ENCODE measurements around the gene CTNND2. TPM values are rescaled to one million over a fixed set of nuclear protein-coding genes. Genes with fewer than 3 reads are reported as not detected.

CTNND2 gene
- polyA plus RNA-seq, 1 of the 3 experiments (the other 2 are of a cell fraction), result not detected

DNA sequence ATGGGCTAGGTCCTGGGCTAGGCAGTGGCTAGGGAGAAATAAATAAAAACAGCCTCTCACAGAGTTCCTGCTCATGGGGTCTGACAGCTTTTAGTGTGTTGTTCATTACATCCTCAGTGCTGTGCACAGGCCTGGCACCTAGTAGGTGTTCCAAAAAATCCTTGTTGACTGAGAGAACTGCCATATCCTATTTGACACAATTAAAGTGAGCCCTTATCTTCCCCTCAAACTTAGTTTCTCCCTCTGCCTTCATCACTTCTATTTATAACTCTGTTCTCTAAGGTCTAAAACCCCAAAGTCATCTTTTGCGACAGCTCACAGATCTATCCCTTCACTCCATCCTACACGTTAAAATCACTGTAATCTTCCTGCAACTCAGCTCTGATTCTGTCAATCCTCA lies 594.1 kb downstream of the CTNND2 start:
- H3K27me3 ChIP-seq (ENCODE audit: insufficient read depth), result no peaks in the 10 kb centered on the region
- H3K4me2 ChIP-seq, result no peak overlapping the region
- no peak overlapping the region for H2AFZ ChIP-seq (ENCODE audit: low read depth)
- TF ChIP-seq, protein P1, sequence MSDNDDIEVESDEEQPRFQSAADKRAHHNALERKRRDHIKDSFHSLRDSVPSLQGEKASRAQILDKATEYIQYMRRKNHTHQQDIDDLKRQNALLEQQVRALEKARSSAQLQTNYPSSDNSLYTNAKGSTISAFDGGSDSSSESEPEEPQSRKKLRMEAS (IDR thresholded peaks at IDR 0.05; ENCODE audit: low read depth), result no peak
- TF ChIP-seq, protein P2, sequence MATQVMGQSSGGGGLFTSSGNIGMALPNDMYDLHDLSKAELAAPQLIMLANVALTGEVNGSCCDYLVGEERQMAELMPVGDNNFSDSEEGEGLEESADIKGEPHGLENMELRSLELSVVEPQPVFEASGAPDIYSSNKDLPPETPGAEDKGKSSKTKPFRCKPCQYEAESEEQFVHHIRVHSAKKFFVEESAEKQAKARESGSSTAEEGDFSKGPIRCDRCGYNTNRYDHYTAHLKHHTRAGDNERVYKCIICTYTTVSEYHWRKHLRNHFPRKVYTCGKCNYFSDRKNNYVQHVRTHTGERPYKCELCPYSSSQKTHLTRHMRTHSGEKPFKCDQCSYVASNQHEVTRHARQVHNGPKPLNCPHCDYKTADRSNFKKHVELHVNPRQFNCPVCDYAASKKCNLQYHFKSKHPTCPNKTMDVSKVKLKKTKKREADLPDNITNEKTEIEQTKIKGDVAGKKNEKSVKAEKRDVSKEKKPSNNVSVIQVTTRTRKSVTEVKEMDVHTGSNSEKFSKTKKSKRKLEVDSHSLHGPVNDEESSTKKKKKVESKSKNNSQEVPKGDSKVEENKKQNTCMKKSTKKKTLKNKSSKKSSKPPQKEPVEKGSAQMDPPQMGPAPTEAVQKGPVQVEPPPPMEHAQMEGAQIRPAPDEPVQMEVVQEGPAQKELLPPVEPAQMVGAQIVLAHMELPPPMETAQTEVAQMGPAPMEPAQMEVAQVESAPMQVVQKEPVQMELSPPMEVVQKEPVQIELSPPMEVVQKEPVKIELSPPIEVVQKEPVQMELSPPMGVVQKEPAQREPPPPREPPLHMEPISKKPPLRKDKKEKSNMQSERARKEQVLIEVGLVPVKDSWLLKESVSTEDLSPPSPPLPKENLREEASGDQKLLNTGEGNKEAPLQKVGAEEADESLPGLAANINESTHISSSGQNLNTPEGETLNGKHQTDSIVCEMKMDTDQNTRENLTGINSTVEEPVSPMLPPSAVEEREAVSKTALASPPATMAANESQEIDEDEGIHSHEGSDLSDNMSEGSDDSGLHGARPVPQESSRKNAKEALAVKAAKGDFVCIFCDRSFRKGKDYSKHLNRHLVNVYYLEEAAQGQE (IDR thresholded peaks at IDR 0.05; ENCODE audit: low read depth, low read length), result no peak
- TF ChIP-seq NRF1 (IDR thresholded peaks at IDR 0.05; ENCODE audit: low read depth, low read length) (no peak), RFX5 (IDR thresholded peaks at IDR 0.05; ENCODE audit: low read length) (no peak), MXI1 (IDR thresholded peaks at IDR 0.05; ENCODE audit: low read depth, low read length) (no peak), MEF2A (IDR thresholded peaks at IDR 0.05; ENCODE audit: borderline replicate concordance, low read depth) (no peak), TAF1 (IDR thresholded peaks at IDR 0.05; ENCODE audit: borderline replicate concordance, low read depth, low read length) (no peak), GABPA (IDR thresholded peaks at IDR 0.05; ENCODE audit: low read depth) (no peak)
- TF ChIP-seq, protein P3, sequence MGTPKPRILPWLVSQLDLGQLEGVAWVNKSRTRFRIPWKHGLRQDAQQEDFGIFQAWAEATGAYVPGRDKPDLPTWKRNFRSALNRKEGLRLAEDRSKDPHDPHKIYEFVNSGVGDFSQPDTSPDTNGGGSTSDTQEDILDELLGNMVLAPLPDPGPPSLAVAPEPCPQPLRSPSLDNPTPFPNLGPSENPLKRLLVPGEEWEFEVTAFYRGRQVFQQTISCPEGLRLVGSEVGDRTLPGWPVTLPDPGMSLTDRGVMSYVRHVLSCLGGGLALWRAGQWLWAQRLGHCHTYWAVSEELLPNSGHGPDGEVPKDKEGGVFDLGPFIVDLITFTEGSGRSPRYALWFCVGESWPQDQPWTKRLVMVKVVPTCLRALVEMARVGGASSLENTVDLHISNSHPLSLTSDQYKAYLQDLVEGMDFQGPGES (IDR thresholded peaks at IDR 0.05; ENCODE audit: low read depth, low read length), result no peak
- TF ChIP-seq, protein P4, sequence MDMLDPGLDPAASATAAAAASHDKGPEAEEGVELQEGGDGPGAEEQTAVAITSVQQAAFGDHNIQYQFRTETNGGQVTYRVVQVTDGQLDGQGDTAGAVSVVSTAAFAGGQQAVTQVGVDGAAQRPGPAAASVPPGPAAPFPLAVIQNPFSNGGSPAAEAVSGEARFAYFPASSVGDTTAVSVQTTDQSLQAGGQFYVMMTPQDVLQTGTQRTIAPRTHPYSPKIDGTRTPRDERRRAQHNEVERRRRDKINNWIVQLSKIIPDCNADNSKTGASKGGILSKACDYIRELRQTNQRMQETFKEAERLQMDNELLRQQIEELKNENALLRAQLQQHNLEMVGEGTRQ (IDR thresholded peaks at IDR 0.05; ENCODE audit: borderline replicate concordance, low read depth, low read length), result no peak
- no peaks in the 10 kb centered on the region for H3K79me2 ChIP-seq (ENCODE audit: insufficient read depth)
- H3F3A ChIP-seq (replicated peaks; ENCODE audit: insufficient read depth), result no peaks in the 10 kb centered on the region
- H3K9me3 ChIP-seq, result no peaks in the 10 kb centered on the region
- H4K20me1 ChIP-seq (ENCODE audit: insufficient read depth), result no peaks in the 10 kb centered on the region
- no peaks in the 10 kb centered on the region for H3K9me2 ChIP-seq
- H3K4me3 ChIP-seq (ENCODE audit: low read depth in 2 of 2, low read length in 1 of 2), result no peak overlapping the region
- no peaks in the 10 kb centered on the region for H3K4me1 ChIP-seq (ENCODE audit: control insufficient read depth in 1 of 2, insufficient read depth in 2 of 2, low read depth in 1 of 2, low read length in 1 of 2)
- POLR2A ChIA-PET, result no interaction called here
- no peak overlapping the region for H3K9ac ChIP-seq
- CTCF ChIA-PET, result no interaction called here
- H3K27ac ChIP-seq (ENCODE audit: low read depth in 2 of 2, low read length in 1 of 2), result no peak overlapping the region
- H3K36me3 ChIP-seq (replicated peaks in 1 of 2; ENCODE audit: control insufficient read depth in 1 of 2, insufficient read depth in 2 of 2, low read length in 1 of 2), result no peaks in the 10 kb centered on the region
- no peak for DNase-seq
- 50% methylated on average over 2 of the region's 2 CpGs for WGBS (ENCODE audit: low lambda C conversion rate)

DNA sequence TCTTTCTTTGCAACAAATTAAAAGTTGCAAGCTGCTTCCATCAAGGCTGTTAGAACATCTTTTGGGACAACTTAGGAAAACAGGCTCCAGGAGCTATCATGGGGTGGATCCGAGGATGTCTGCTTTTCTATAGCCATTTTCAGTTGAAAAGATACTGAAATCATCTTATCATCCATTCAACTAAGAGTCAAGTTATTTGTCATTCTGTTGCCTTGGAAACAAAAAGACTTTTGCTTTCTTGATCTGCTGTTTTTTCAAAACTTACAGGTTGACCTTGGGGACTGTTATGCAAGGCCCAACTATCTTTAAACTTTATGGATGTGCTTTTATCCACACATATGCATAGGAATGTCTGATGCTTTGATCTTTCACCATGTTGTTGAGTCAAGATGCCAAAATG lies 597.9 kb downstream of the CTNND2 start:
- no peaks in the 10 kb centered on the region for H3K27me3 ChIP-seq (ENCODE audit: insufficient read depth)
- no peaks in the 10 kb centered on the region for H3K79me2 ChIP-seq (ENCODE audit: insufficient read depth)
- H3K27ac ChIP-seq (ENCODE audit: low read depth in 2 of 2, low read length in 1 of 2), result no peak overlapping the region
- no peaks in the 10 kb centered on the region for H3K4me1 ChIP-seq (ENCODE audit: control insufficient read depth in 1 of 2, insufficient read depth in 2 of 2, low read depth in 1 of 2, low read length in 1 of 2)
- H3K4me3 ChIP-seq (ENCODE audit: low read depth in 2 of 2, low read length in 1 of 2), result no peak overlapping the region
- no peak overlapping the region for H3K9ac ChIP-seq
- 0% methylated on average over 1 of the region's 1 CpG for WGBS (ENCODE audit: low lambda C conversion rate)
- H2AFZ ChIP-seq (ENCODE audit: low read depth), result no peak overlapping the region
- H3K9me2 ChIP-seq, result no peaks in the 10 kb centered on the region
- no peaks in the 10 kb centered on the region for H3F3A ChIP-seq (replicated peaks; ENCODE audit: insufficient read depth)
- POLR2A ChIA-PET, result no interaction called here
- CTCF ChIA-PET, result no interaction called here
- no peaks in the 10 kb centered on the region for H3K36me3 ChIP-seq (replicated peaks in 1 of 2; ENCODE audit: control insufficient read depth in 1 of 2, insufficient read depth in 2 of 2, low read length in 1 of 2)
- H3K9me3 ChIP-seq, result no peaks in the 10 kb centered on the region
- no peak overlapping the region for H3K4me2 ChIP-seq
- no peak for DNase-seq
- no peaks in the 10 kb centered on the region for H4K20me1 ChIP-seq (ENCODE audit: insufficient read depth)
- TF ChIP-seq FOXM1 (IDR thresholded peaks at IDR 0.05; ENCODE audit: low read depth) (no peak), SIN3A (IDR thresholded peaks at IDR 0.05; ENCODE audit: borderline replicate concordance, low read depth, low read length) (no peak), RXRA (IDR thresholded peaks at IDR 0.05; ENCODE audit: borderline replicate concordance, low read depth) (no peak), MXI1 (IDR thresholded peaks at IDR 0.05; ENCODE audit: low read depth, low read length) (no peak), FOSL2 (IDR thresholded peaks at IDR 0.05; ENCODE audit: borderline replicate concordance, low read depth) (no peak), NFIC (IDR thresholded peaks at IDR 0.05; ENCODE audit: borderline replicate concordance) (no peak), CHD2 (IDR thresholded peaks at IDR 0.05; ENCODE audit: low read length, partially characterized antibody) (no peak), RFX5 (IDR thresholded peaks at IDR 0.05; ENCODE audit: low read length) (no peak), TAF1 (IDR thresholded peaks at IDR 0.05; ENCODE audit: borderline replicate concordance, low read depth, low read length) (no peak)
- TF ChIP-seq, protein P5, sequence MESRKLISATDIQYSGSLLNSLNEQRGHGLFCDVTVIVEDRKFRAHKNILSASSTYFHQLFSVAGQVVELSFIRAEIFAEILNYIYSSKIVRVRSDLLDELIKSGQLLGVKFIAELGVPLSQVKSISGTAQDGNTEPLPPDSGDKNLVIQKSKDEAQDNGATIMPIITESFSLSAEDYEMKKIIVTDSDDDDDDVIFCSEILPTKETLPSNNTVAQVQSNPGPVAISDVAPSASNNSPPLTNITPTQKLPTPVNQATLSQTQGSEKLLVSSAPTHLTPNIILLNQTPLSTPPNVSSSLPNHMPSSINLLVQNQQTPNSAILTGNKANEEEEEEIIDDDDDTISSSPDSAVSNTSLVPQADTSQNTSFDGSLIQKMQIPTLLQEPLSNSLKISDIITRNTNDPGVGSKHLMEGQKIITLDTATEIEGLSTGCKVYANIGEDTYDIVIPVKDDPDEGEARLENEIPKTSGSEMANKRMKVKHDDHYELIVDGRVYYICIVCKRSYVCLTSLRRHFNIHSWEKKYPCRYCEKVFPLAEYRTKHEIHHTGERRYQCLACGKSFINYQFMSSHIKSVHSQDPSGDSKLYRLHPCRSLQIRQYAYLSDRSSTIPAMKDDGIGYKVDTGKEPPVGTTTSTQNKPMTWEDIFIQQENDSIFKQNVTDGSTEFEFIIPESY (IDR thresholded peaks at IDR 0.05; ENCODE audit: borderline replicate concordance, low read depth), result no peak
- TF ChIP-seq, protein P6, sequence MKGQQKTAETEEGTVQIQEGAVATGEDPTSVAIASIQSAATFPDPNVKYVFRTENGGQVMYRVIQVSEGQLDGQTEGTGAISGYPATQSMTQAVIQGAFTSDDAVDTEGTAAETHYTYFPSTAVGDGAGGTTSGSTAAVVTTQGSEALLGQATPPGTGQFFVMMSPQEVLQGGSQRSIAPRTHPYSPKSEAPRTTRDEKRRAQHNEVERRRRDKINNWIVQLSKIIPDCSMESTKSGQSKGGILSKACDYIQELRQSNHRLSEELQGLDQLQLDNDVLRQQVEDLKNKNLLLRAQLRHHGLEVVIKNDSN (IDR thresholded peaks at IDR 0.05; ENCODE audit: borderline replicate concordance, low read depth), result no peak
- TF ChIP-seq, protein P1 (IDR thresholded peaks at IDR 0.05; ENCODE audit: low read depth), result no peak

Data from SK-N-SH (cell line).